IPS-NIHi11 (cell line): Measurements from ENCODE around the gene LINC00237.

ENCODE experiments used
- DNase-seq: peaks from one replicate; pipeline ENCODE4 v3.0.0; 2012; ENCODE audit warnings: mixed read lengths, low spot score

The LINC00237 gene

GRCh38 chr20:21096321-21097043 lies 9.7 kb downstream of the LINC00237 start:
- DNase-seq = peak; percentile 49

DNA sequence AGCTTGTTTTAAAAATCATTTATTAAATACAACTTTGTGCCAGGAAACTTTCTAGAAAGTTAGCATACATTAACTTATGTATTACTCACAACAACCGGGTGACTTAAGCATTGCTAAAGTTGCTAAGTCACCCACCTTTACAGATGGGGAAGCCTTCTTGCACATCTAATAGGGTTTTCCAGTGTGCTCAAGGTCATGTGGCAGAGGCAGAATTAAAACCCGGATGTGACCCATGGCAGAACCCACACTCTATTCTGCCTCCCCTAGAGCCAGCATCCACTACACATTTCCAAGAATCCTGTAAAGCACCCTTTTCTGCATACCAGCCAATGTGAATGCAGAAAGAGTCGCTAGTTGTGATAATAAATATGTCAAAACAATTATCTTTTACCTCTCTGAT lies 13.4 kb downstream of the LINC00237 start:
- DNase-seq = no peak

- DNase-seq = no peak
Observed at GRCh38 chr20:21090721-21091120, 15.4 kb downstream of the LINC00237 start.

DNA sequence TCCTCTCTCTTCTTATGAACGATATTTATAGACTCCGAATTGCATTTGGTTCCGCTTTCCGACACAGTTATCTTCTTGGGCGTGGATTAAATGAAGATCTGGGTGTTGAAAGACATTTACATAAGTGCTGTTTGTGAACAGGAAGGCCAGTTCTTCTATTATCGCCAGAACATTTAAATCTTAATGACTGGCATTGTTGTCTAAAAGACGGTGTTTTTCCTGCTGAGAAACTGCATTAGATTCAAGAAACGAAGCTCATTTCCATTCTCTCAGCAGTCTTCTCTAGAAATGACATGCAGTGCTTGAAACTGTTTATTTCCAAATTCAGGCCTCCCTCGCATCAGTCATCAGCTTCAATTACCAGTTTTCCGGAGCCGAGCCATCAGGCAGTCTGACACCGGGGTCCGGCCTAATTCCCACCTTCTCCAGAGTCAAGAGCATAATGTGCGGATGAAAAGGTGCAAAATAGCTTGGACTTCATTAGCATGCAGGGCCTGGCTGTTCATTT lies 16.0 kb downstream of the LINC00237 start:
- no peak for DNase-seq

DNA sequence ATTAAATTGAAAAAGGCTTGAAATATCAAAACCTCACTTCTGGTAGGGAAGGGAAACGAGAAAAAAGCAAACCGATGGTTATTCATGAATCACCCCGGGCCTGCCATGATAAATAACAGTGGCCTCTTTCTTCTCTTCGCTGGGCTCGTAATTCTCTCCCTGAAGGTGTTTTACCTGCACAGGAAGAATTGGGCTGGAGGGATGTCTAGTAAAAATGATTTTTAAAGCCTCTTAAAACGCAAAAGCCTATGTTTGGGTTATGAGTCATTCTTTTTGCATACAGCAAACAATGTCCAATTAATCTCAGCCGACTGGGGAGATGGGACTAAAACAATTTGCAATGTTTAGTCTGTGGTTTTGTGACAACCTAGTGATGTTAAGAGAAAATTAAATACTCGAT lies 16.8 kb downstream of the LINC00237 start:
- no peak for DNase-seq

- no peak for DNase-seq
Observed at GRCh38 chr20:21087862-21088540, 18.2 kb downstream of the LINC00237 start.

DNA sequence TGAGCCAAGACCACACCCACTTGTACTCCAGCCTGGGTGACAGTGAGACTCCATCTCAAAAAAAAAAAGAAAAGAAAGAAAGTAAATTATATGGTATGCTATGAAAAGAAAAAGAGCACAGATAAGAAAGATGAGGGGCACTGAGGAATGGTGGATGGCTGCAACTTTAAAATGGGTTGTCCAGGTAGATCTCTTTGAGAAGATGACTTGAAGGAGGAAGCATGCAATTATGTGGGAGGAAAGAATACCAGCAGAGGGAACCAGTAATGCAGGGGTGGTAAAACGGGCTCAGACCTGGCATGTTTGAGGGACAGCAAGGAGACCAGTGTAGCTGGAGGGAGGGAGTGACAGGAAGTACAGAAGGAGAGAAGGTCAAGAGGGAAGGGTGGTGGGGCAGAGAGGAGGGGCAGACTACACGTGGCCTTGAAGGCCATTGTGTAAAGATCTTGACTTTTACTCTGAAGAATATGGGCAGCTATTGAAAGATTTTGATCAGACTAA lies 22.3 kb downstream of the LINC00237 start:
- no peak for DNase-seq

DNA sequence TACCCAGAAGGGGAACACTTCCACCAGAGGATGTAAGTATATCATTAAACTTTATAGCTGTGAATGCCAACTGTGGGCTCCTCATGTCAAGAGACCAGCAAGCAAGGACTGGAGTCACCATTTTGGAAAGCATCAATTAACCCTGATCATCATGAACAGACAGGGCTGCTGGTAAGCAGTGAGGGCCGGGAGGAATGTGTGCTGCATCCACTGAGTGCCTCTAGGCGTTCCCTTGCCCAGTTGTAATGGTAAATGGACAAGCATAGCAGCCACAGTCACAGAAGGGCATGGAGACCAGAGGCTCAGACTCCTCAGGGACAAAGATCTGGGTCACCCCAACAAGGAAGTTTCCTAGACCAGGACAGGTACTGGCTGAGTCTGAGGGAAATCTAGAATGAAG lies 23.6 kb downstream of the LINC00237 start:
- no peak for DNase-seq

GRCh38 chr20:21077809-21078345 lies 28.3 kb downstream of the LINC00237 start:
- no peak for DNase-seq

DNA sequence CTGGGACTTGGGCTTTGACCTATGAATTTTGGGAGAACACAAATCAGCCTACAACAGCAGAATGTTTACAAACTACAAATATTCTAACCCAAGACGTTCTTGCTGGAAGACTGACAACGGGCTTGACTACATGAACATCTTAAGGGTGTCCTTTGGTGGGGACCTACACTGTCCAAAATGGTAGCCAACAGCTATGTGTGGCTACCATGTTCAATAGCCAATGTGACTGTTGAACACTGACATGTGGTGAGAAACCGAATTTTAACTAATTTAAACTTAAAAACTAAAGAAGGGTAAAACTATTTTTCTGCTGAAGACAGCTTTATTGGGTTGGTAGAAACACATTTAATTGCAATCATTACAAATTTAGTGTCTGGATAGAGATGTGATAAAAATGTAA lies 30.1 kb downstream of the LINC00237 start:
- DNase-seq = no peak

DNA sequence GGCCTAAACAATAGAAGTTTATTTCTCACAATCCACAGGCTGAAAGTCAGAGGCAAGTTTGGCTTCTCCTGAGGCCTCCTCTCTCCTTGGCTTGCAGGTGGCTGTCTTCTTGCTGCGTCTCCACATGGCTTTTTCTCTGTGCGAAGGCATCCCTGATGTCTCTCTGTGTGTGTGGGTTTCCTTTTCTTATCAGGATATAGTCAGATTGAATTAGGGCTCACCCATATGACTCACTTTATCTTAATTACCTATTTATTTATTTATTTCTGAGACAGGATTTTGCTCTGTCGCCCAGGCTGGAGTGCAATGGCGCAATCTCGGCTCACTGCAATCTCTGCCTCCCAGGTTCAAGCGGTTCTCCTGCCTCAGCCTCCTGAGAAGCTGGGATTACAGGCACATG lies 30.7 kb downstream of the LINC00237 start:
- no peak for DNase-seq

DNA sequence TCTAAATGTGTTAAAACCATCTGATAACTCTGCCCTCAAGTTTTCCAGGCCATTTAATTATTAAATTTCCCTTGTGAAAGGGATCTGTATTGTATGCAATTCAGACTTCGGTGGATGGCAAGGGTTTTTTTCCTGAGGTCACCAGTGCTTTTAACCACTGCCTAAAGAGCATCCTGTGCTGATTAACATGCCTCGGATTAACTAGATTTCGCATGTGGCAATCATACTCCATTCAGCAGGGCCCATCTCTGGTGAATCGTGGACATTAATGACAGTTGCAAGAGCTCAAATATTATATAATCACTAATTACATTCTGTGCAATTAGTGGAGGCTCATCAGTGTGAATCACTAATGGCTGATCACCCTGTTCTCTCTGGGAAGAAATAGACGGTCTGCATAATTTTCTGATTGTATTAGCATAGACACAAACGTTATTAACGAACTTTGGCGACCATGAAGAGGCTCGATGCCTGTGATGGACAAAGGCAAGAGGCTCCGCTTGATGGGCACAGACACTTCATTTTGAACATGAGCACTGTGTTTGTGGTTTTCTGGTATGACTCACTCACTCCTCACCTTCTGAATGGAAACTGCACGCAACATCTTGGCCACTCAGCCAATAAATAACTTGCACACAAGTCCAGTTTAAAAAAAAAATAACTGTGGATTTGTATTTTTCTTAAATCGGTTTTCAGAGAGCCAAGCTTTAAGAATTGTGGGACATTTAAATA lies 31.4 kb downstream of the LINC00237 start:
- no peak for DNase-seq

DNA sequence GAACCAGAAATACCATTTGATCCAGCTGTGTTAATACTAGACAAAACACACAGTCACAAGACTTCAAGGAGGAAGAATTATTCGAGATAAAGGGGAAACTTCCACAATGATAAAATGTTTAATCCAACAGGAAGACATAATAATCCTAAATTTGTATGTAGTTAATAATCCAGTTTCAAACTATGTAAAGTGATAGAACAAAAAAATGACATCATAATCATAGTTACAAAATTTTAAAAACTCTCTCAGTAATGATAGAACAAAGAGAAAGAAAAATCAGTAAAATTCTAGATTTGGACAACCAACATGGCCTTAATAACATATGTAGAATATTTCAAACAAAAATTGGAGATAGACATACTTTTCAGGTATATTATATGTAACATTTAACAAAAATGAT lies 38.9 kb downstream of the LINC00237 start:
- no peak for DNase-seq

GRCh38 chr20:21064924-21065323 lies 41.2 kb downstream of the LINC00237 start:
- no peak for DNase-seq

DNA sequence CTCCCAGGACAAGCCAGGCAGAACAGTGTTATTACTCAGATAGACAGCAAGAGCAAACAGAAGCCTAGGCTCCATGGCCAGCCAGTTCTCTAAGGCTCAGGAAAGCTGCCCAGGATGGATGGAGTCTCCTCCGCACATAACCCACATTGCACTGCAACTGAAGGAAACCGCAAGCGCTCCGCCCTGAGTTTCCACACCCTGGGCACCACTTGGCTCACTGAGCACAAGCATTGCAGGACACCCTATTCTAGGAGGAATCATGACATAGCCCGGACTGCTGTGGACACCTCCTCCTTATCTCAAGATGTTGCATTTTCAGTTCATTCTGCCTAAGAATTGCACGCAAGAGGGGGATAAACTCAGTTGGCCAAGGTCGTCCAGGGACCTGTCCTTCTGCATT lies 42.9 kb downstream of the LINC00237 start:
- no peak for DNase-seq

- peak; percentile 42 for DNase-seq
Observed at GRCh38 chr20:21053002-21053762, 53.0 kb downstream of the LINC00237 start.

- DNase-seq = no peak
Observed at GRCh38 chr20:21052686-21053001, 53.5 kb downstream of the LINC00237 start.

DNA sequence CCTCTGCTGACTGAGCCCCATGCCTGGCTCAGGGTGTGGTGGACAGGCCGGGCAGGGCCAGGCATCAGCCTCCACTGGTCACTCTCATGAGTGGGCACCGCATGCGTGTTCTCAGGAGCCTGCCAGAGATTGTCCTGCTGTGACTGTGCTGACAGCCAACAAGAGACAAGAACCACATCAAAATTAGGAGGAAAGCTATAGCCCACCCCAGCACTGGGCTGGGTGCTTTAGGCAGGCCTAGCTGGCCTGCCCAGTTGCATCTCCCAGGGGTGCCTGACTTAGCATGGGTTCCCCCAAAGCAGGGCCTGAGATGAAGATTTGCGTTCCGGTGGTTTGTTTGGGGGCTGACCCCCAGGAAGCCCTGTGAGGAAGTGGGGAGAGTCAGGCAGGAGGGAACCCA lies 53.9 kb downstream of the LINC00237 start:
- DNase-seq = no peak

DNA sequence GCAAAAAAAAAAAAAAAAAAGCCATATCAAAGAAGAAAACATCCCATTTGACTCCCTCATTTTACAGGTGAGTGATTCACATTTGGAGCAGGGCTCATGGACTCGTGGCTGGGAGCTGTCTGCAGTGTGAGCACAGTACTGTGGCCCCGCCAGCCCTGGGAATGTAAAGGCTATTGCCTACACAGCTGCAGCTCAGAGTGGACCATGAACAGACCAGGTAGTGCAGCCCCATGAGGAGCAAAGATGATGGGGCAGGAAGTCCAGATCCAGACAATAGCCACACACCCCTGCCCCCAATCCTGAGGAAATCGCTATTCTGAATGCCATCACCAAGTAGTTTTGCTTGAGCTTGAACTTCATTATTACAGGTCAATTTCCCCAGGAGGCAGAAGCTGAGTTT lies 55.4 kb downstream of the LINC00237 start:
- DNase-seq = no peak

- DNase-seq = no peak
Observed at GRCh38 chr20:21049305-21049828, 56.8 kb downstream of the LINC00237 start.

- DNase-seq = peak; percentile 88
Observed at GRCh38 chr20:21048841-21049273, 57.3 kb downstream of the LINC00237 start.

- DNase-seq = no peak
Observed at GRCh38 chr20:21047981-21048380, 58.2 kb downstream of the LINC00237 start.
